HG03175 (cell line): ENCODE measurements around the gene C10orf90.

Source experiments
- ATAC-seq: cut with Tn5 transposase; IDR thresholded peaks from one replicate; pipeline ENCODE4 v1.9.1; 2021; ENCODE audit warnings: mild to moderate bottlenecking, moderate library complexity; ENCODE audit not compliant: unreplicated experiment

C10orf90 gene

GRCh38 chr10:126475074-126475691 lies 195.3 kb downstream of the C10orf90 start:
- no peak for ATAC-seq

GRCh38 chr10:126474031-126474430 lies 196.5 kb downstream of the C10orf90 start:
- ATAC-seq = no peak

- ATAC-seq = no peak
Measured at GRCh38 chr10:126470991-126471390, 199.5 kb downstream of the C10orf90 start.

GRCh38 chr10:126469692-126470091 lies 200.8 kb downstream of the C10orf90 start:
- ATAC-seq = no peak

GRCh38 chr10:126468876-126469643 lies 201.4 kb downstream of the C10orf90 start:
- no peak for ATAC-seq

GRCh38 chr10:126468467-126468866 lies 202.0 kb downstream of the C10orf90 start:
- no peak for ATAC-seq

- no peak for ATAC-seq
Measured at GRCh38 chr10:126465771-126466170, 204.7 kb downstream of the C10orf90 start.

GRCh38 chr10:126463286-126463685 lies 207.2 kb downstream of the C10orf90 start:
- no peak for ATAC-seq

GRCh38 chr10:126461289-126461940 lies 209.1 kb downstream of the C10orf90 start:
- no peak for ATAC-seq

- ATAC-seq = no peak
Measured at GRCh38 chr10:126459878-126460481, 210.5 kb downstream of the C10orf90 start.

- ATAC-seq = no peak
Measured at GRCh38 chr10:126459032-126459831, 211.3 kb downstream of the C10orf90 start.

GRCh38 chr10:126458466-126458865 lies 212.0 kb downstream of the C10orf90 start:
- no peak for ATAC-seq

- no peak for ATAC-seq
Measured at GRCh38 chr10:126456632-126457031, 213.9 kb downstream of the C10orf90 start.

GRCh38 chr10:126455766-126456405 lies 214.6 kb downstream of the C10orf90 start:
- no peak for ATAC-seq

GRCh38 chr10:126455036-126455765 lies 215.3 kb downstream of the C10orf90 start:
- ATAC-seq = no peak

GRCh38 chr10:126454045-126454751 lies 216.3 kb downstream of the C10orf90 start:
- ATAC-seq = no peak

GRCh38 chr10:126452245-126452644 lies 218.2 kb downstream of the C10orf90 start:
- no peak for ATAC-seq

GRCh38 chr10:126448091-126448490 lies 222.4 kb downstream of the C10orf90 start:
- ATAC-seq = no peak

GRCh38 chr10:126439942-126440341 lies 230.6 kb downstream of the C10orf90 start:
- no peak for ATAC-seq
